Mesothelial cell of epicardium (in vitro differentiated cells): ENCODE measurements around the gene CCT5. TPM values are rescaled to one million over a fixed set of nuclear protein-coding genes. Genes with fewer than 3 reads are reported as not detected.
"Not testable (repeated sequence)": the region's sequence is repeated elsewhere in the genome, so short reads cannot be mapped to it uniquely, and the experiment has no call there.

Experiments
- DNase-seq, 2 experiments: peaks; one replicate each; pipeline ENCODE4 v3.0.0; 2021; ENCODE audit warnings: low spot score in 2 of 2; ENCODE audit not compliant: unreplicated experiment in 2 of 2
- H3K27ac Mint-ChIP-seq: 2 replicates; pipeline ENCODE4 v1.8.0; 2021; ENCODE audit warnings: mixed read lengths
- H3K27me3 Mint-ChIP-seq: 2 replicates; pipeline ENCODE4 v1.8.0; 2021; ENCODE audit warnings: low read depth, mixed read lengths
- H3K36me3 Mint-ChIP-seq: 2 replicates; pipeline ENCODE4 v1.8.0; 2021; ENCODE audit warnings: mixed read lengths
- H3K4me1 Mint-ChIP-seq: 2 replicates; pipeline ENCODE4 v1.8.0; 2021; ENCODE audit warnings: mixed read lengths
- H3K4me3 Mint-ChIP-seq: 2 replicates; pipeline ENCODE4 v1.8.0; 2021; ENCODE audit warnings: mild to moderate bottlenecking, moderate library complexity, mixed read lengths
- H3K9me3 Mint-ChIP-seq: 2 replicates; pipeline ENCODE4 v1.8.0; 2021; ENCODE audit warnings: mixed read lengths
- CTCF ChIP-seq: fragments of 200-600 bp; sonication (generic); IDR thresholded peaks from one replicate; pipeline ENCODE4 v1.5.0; 2021; ENCODE audit warnings: antibody characterized with exemption; ENCODE audit not compliant: unreplicated experiment
- total RNA-seq: library from RNA; stranded (reverse); gene quantifications from 3 replicates; pipeline ENCODE4 v1.2.1, GENCODE V29; 2021

Gene CCT5
- total RNA-seq, 1 donor from 2014 or later = 141 TPM

- TF ChIP-seq CTCF = no peak
- peaks cover 27% of the 10 kb centered on the region for H3K36me3 Mint-ChIP-seq
- no peak overlapping the region for H3K4me3 Mint-ChIP-seq
- peak overlapping the region; percentile 9 for H3K27ac Mint-ChIP-seq
- no peaks in the 10 kb centered on the region for H3K9me3 Mint-ChIP-seq
- H3K27me3 Mint-ChIP-seq = no peaks in the 10 kb centered on the region
- peaks cover 11% of the 10 kb centered on the region for H3K4me1 Mint-ChIP-seq
- DNase-seq = no peak
These were observed 15.4 kb downstream of the CCT5 start for GRCh38 chr5:10265245-10266109.

- H3K4me3 Mint-ChIP-seq = no peak overlapping the region
- no peak for TF ChIP-seq CTCF
- peaks cover 11% of the 10 kb centered on the region for H3K4me1 Mint-ChIP-seq
- H3K27me3 Mint-ChIP-seq = no peaks in the 10 kb centered on the region
- peaks cover 20% of the 10 kb centered on the region for H3K36me3 Mint-ChIP-seq
- DNase-seq = no peak
- H3K27ac Mint-ChIP-seq = no peak overlapping the region
- H3K9me3 Mint-ChIP-seq = no peaks in the 10 kb centered on the region
These were observed 16.1 kb downstream of the CCT5 start for GRCh38 chr5:10266137-10266536.

DNA sequence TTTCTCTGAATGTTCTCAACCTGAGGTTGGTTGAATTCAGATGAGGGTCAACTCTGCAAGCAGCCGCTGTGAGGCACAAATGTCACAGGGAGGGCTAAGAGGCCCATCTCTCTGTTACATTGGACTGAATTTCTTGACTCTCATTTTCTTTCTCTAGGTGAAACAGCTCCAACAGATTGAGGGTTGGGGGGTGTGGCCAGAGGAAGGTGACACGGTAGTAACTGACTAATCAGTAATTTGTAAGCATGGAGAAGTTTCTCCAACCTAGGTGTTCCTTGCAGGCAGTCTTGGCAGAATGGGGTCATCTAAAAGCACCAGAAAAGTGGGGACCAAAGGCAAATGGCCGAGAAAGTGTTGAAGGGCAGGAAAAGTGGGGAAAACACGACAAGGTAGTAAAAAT lies 16.8 kb downstream of the CCT5 start:
- Mint-ChIP-seq H3K4me1 (peaks cover 11% of the 10 kb centered on the region), H3K27ac (no peak overlapping the region), H3K36me3 (peaks cover 17% of the 10 kb centered on the region), H3K9me3 (no peaks in the 10 kb centered on the region), H3K27me3 (no peaks in the 10 kb centered on the region), H3K4me3 (no peak overlapping the region)
- DNase-seq = no peak
- TF ChIP-seq CTCF = no peak

GRCh38 chr5:10268100-10268499 lies 18.0 kb downstream of the CCT5 start:
- Mint-ChIP-seq H3K27me3 (no peaks in the 10 kb centered on the region), H3K4me1 (peaks cover 7% of the 10 kb centered on the region), H3K27ac (no peak overlapping the region), H3K9me3 (peaks cover 6% of the 10 kb centered on the region), H3K36me3 (peaks cover 12% of the 10 kb centered on the region), H3K4me3 (no peak overlapping the region)
- no peak for TF ChIP-seq CTCF
- DNase-seq = no peak

GRCh38 chr5:10272053-10272874 lies 22.2 kb downstream of the CCT5 start:
- no peak for DNase-seq
- H3K27ac Mint-ChIP-seq = no peak overlapping the region
- TF ChIP-seq CTCF = no peak
- H3K4me1 Mint-ChIP-seq = peaks cover 4% of the 10 kb centered on the region
- H3K4me3 Mint-ChIP-seq = no peak overlapping the region
- H3K27me3 Mint-ChIP-seq = no peaks in the 10 kb centered on the region
- H3K36me3 Mint-ChIP-seq = peaks cover 3% of the 10 kb centered on the region
- H3K9me3 Mint-ChIP-seq = peaks cover 6% of the 10 kb centered on the region

DNA sequence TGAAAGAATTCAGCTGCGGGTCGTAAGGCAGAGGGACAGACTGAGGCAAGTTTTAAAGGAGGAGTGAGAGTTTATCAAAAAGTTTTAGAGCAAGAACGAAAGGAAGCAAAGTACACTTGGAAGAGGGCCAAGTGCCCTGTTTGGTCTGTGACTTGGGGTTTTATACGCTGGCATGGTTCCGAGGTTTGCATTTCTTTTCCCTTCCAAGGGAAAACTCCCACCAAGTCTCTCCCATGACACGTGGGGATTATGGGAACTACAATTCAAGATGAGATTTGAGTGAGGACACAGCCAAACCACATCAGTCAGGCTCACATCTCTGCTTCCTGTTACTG lies 22.8 kb downstream of the CCT5 start:
- not testable (repeated sequence) for H3K4me3 Mint-ChIP-seq, H3K36me3 Mint-ChIP-seq, DNase-seq, H3K27me3 Mint-ChIP-seq, H3K27ac Mint-ChIP-seq, H3K9me3 Mint-ChIP-seq, H3K4me1 Mint-ChIP-seq
